Esophagus muscularis mucosa (tissue), 4 donors: Measurements from ENCODE around the gene ATN1.

Experiments
- CTCF ChIP-seq, 3 experiments: fragments of 200-600 bp in 2 of 3; fragments of 450-650 bp in 1 of 3; sonication (generic) in 2 of 3; IDR thresholded peaks; one replicate each; pipeline ENCODE4 v1.5.1; 2017 to 2019; ENCODE audit warnings: antibody characterized with exemption in 3 of 3, mild to moderate bottlenecking in 2 of 3, moderate library complexity in 1 of 3
- EP300 ChIP-seq: sonication (generic); formaldehyde crosslinking; IDR thresholded peaks from one replicate; pipeline ENCODE4 v1.6.1; 2017; ENCODE audit warnings: antibody characterized with exemption
- POLR2A ChIP-seq: fragments of 450-650 bp; IDR thresholded peaks from one replicate; pipeline ENCODE4 v1.6.1; 2017; ENCODE audit warnings: antibody characterized with exemption, moderate library complexity, mild to moderate bottlenecking, low read depth
- POLR2AphosphoS5 ChIP-seq, 2 donors: sonication (generic); formaldehyde crosslinking; IDR thresholded peaks; one replicate each; pipeline ENCODE4 v1.6.1; 2017; ENCODE audit warnings: antibody characterized with exemption in 2 of 2

GRCh38 chr12:6980740-6981139 is 53.0 kb downstream of the ATN1 start:
- TF ChIP-seq EP300 (no peak), CTCF (IDR thresholded peaks at IDR 0.05) (no peak), POLR2A (no peak), POLR2AphosphoS5 (IDR thresholded peaks at IDR 0.05) (no peak)
